Brain microvascular endothelial cell (primary cell): ENCODE data around the gene GSG1L.

Experiments used
- DNase-seq: peaks from one replicate; pipeline ENCODE4 v3.0.0-alpha.2; 2020
- H3K27ac ChIP-seq: fragments of 250-450 bp; sonication (Bioruptor Pico); 2 replicates; pipeline ENCODE4 v1.5.1; 2020; ENCODE audit warnings: mild to moderate bottlenecking, moderate library complexity
- H3K27me3 ChIP-seq: fragments of 250-450 bp; sonication (Bioruptor Pico); replicated peaks from 2 replicates; pipeline ENCODE4 v1.5.1; 2020; ENCODE audit warnings: mild to moderate bottlenecking
- H3K36me3 ChIP-seq: fragments of 250-450 bp; sonication (Bioruptor Pico); replicated peaks from 2 replicates; pipeline ENCODE4 v1.5.1; 2020; ENCODE audit warnings: mild to moderate bottlenecking
- H3K4me3 ChIP-seq: 2 replicates; pipeline ENCODE4 v1.5.1; 2011; ENCODE audit warnings: low read depth, mild to moderate bottlenecking, control low read depth, low read length, moderate library complexity
- CTCF ChIP-seq: IDR thresholded peaks from 2 replicates; pipeline ENCODE4 v1.5.1; 2011; ENCODE audit warnings: low read depth, mild to moderate bottlenecking, moderate library complexity, low read length, control low read depth, inconsistent platforms; ENCODE audit errors: missing control alignments
- in situ Hi-C: cut with HindIII; loops from 2 replicates; pipeline ENCODE4 v1.10.0; 2017; ENCODE audit warnings: low sequenced_read_pairs, low pct_ligation_motif_present

GSG1L gene

DNA sequence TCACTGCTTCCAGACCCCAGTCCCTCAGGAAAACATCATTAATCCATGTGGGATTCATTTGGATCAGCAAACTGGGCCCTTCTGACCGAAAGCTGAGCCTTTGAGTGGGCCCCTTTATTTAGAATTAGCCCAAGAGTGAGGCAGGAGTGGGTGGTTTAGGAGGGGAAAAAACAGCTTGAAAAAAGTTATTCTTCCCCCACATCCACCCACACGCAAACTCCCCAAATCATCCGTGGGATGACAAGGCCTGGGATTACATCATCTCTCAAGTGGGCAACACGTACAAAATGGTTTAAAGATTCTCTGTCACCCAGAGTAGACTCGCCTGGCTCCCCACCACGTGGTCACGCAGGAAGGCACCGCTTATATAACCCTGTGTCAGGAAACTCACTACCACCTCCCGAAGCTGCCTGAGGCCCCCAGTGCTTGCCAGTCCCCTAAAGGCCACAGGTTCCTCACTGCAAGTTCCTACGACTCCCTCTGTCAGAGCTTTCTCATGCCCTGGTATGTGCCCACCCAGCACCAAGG, 27.6 kb downstream of the GSG1L start:
- no peak for DNase-seq
- in situ Hi-C loops: no loop called here
- Histone ChIP-seq H3K27ac (no peak overlapping the region), H3K36me3 (no peaks in the 10 kb centered on the region), H3K27me3 (no peaks in the 10 kb centered on the region), H3K4me3 (no peak overlapping the region)
- no peak for TF ChIP-seq CTCF

GRCh38 chr16:28033870-28034269, 29.6 kb downstream of the GSG1L start:
- Histone ChIP-seq H3K27ac (no peak overlapping the region), H3K27me3 (no peaks in the 10 kb centered on the region), H3K36me3 (no peaks in the 10 kb centered on the region), H3K4me3 (no peak overlapping the region)
- in situ Hi-C loops: no loop called here
- DNase-seq: no peak
- no peak for TF ChIP-seq CTCF

- DNase-seq: no peak
- no peak overlapping the region for H3K4me3 ChIP-seq
These were observed 34.0 kb downstream of the GSG1L start for GRCh38 chr16:28029387-28030002.

DNA sequence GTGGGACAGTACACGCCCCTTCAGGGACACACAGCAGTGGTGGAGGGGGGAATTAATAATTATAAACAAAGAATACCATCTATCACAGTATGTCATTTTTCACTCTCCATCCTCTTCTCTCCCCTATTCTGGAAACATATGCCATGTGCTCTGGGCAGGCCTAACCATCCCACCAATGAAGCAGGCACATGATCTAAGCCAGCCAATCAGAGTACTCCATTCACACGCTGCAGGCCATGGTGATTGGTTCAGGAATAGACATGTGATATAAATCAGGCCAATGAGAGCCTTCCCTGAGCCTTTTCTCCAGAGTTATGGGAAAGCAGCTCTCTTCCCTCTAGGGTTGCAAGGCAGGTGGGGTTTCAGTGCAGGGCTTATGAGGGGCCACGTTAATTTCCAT, 36.5 kb downstream of the GSG1L start:
- no peak for TF ChIP-seq CTCF
- Histone ChIP-seq H3K27me3 (no peaks in the 10 kb centered on the region), H3K36me3 (no peaks in the 10 kb centered on the region), H3K27ac (no peak overlapping the region), H3K4me3 (no peak overlapping the region)
- in situ Hi-C loops: no loop called here
- no peak for DNase-seq

More at GRCh38 chr16:28029387-28030002, 34.0 kb downstream of the GSG1L start:
- no peaks in the 10 kb centered on the region for H3K27me3 ChIP-seq
- H3K27ac ChIP-seq: no peak overlapping the region
- TF ChIP-seq CTCF: no peak
- in situ Hi-C loops: no loop called here
- no peaks in the 10 kb centered on the region for H3K36me3 ChIP-seq

- no peak for TF ChIP-seq CTCF
- in situ Hi-C loops: no loop called here
- no peak for DNase-seq
- no peak overlapping the region for H3K27ac ChIP-seq
- no peaks in the 10 kb centered on the region for H3K36me3 ChIP-seq
- no peak overlapping the region for H3K4me3 ChIP-seq
- no peaks in the 10 kb centered on the region for H3K27me3 ChIP-seq
These were observed 37.9 kb downstream of the GSG1L start for GRCh38 chr16:28025631-28026030.

GRCh38 chr16:28019218-28019617, 44.3 kb downstream of the GSG1L start:
- Histone ChIP-seq H3K27ac (no peak overlapping the region), H3K4me3 (no peak overlapping the region), H3K36me3 (no peaks in the 10 kb centered on the region), H3K27me3 (peaks cover 1% of the 10 kb centered on the region)
- TF ChIP-seq CTCF: no peak
- in situ Hi-C loops: no loop called here
- DNase-seq: no peak
